Prostate gland (tissue), 2 donors: ENCODE data around the gene SIGLEC7. TPM values are rescaled to one million over a fixed set of nuclear protein-coding genes. Genes with fewer than 3 reads are reported as not detected.

ENCODE experiments used
- DNase-seq: peaks from one replicate; pipeline ENCODE4 v3.0.0-alpha.2; 2019; ENCODE audit warnings: low spot score
- H3K27ac ChIP-seq, 2 donors: fragments of 200-600 bp; sonication (generic); 2 replicates each; pipeline ENCODE4 v1.5.1; 2017 to 2019
- H3K27me3 ChIP-seq: fragments of 200-600 bp; sonication (generic); replicated peaks from 2 replicates; pipeline ENCODE4 v1.5.1; 2019; ENCODE audit not compliant: insufficient read depth
- H3K36me3 ChIP-seq, 2 donors: fragments of 200-600 bp; sonication (generic); 1 replicate in 1 of 2; 2 replicates in 1 of 2; pipeline versions ENCODE4 v1.5.1 to v1.8.1; 2017 to 2019
- H3K4me1 ChIP-seq: fragments of 200-600 bp; sonication (generic); replicated peaks from 2 replicates; pipeline ENCODE4 v1.5.1; 2019
- H3K4me3 ChIP-seq, 2 donors: fragments of 200-600 bp; sonication (generic); 2 replicates each; pipeline ENCODE4 v1.5.1; 2017 to 2019
- H3K9me3 ChIP-seq: fragments of 200-600 bp; sonication (generic); 2 replicates; pipeline ENCODE4 v1.5.1; 2017
- POLR2A ChIP-seq: fragments of 450-650 bp; IDR thresholded peaks from one replicate; pipeline ENCODE4 v1.6.1; 2016; ENCODE audit warnings: antibody characterized with exemption, mild to moderate bottlenecking
- POLR2AphosphoS5 ChIP-seq: sonication (generic); formaldehyde crosslinking; IDR thresholded peaks from one replicate; pipeline ENCODE4 v1.6.1; 2017; ENCODE audit warnings: antibody characterized with exemption
- WGBS: methylation state at CpG from one replicate; pipeline ENCODE4 v1.1.5; 2018; 5-methylcytosine and 5-hydroxymethylcytosine counted together
- intact Hi-C: fragments of 100-400 bp; cut with DNase I; formaldehyde crosslinking; loops from one replicate; pipeline ENCODE4 v1.14.2; 2022
- total RNA-seq, 2 donors: library from RNA; depleted of rRNA; stranded (reverse); fragments of >200 nt; gene quantifications; one replicate each; pipeline ENCODE4 v1.1.0, GENCODE V29; 2016
- TF ChIP-seq, protein P1 (sequence below), 4 experiments: fragments of 200-600 bp in 2 of 4; fragments of 450-650 bp in 2 of 4; sonication (generic) in 2 of 4; IDR thresholded peaks; 1 replicate in 3 of 4; 2 replicates in 1 of 4; pipeline ENCODE4 v1.5.1; 2016 to 2019; ENCODE audit warnings: antibody characterized with exemption in 4 of 4, mild to moderate bottlenecking in 2 of 4, moderate library complexity in 2 of 4

SIGLEC7 gene
- total RNA-seq, 2 donors from 2014 or later, result not detected

DNA sequence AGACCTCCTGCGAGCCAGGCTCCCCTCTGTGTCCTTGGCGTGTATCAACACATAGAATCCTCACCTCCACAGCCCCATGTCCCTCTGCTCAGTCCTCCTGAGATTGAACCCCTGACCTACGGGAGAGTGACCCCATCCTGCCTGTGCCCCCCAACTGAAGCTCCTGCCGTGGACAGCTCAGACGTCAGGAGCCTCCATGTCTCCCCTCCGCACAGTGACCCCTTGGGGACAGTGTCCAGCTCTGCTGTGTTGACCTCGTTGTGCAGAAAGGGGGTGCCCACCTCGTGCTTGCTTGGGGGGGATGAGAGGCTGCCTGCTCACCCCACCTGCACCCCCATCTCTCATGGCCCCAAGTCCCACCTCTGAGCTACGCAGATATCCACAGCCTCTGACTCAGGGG is 17.9 kb upstream of the SIGLEC7 start:
- intact Hi-C loops, result no loop called here
- Histone ChIP-seq H3K4me3 (no peak overlapping the region), H3K9me3 (no peaks in the 10 kb centered on the region), H3K36me3 (no peaks in the 10 kb centered on the region), H3K27ac (no peak overlapping the region), H3K4me1 (no peaks in the 10 kb centered on the region), H3K27me3 (peaks cover 2% of the 10 kb centered on the region)
- TF ChIP-seq POLR2AphosphoS5 (no peak), POLR2A (no peak)
- TF ChIP-seq, protein P1, sequence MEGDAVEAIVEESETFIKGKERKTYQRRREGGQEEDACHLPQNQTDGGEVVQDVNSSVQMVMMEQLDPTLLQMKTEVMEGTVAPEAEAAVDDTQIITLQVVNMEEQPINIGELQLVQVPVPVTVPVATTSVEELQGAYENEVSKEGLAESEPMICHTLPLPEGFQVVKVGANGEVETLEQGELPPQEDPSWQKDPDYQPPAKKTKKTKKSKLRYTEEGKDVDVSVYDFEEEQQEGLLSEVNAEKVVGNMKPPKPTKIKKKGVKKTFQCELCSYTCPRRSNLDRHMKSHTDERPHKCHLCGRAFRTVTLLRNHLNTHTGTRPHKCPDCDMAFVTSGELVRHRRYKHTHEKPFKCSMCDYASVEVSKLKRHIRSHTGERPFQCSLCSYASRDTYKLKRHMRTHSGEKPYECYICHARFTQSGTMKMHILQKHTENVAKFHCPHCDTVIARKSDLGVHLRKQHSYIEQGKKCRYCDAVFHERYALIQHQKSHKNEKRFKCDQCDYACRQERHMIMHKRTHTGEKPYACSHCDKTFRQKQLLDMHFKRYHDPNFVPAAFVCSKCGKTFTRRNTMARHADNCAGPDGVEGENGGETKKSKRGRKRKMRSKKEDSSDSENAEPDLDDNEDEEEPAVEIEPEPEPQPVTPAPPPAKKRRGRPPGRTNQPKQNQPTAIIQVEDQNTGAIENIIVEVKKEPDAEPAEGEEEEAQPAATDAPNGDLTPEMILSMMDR (IDR thresholded peaks at IDR 0.05), result no peak
- no peak for DNase-seq
- 84% methylated on average over 9 of the region's 9 CpGs for WGBS

DNA sequence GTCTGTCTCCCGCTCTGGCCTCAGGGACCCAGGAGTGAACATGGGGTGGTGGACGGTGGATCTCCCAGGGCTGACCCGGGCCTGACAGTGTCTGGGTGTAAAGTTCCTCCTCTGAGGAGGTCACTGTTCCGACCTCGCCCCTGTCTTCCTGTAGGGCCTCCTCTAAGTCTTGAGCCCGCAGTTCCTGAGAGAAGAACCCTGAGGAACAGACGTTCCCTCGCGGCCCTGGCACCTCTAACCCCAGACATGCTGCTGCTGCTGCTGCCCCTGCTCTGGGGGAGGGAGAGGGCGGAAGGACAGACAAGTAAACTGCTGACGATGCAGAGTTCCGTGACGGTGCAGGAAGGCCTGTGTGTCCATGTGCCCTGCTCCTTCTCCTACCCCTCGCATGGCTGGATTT is 17.4 kb upstream of the SIGLEC7 start, which contains the start of gene SIGLEC9:
TSS of gene SIGLEC9 (plus strand) at position 178 of the 400 bp plus-strand sequence. CDS start at position 247, 69 bp downstream.
- H3K9me3 ChIP-seq, result no peaks in the 10 kb centered on the region
- intact Hi-C loops, result no loop called here
- peaks cover 2% of the 10 kb centered on the region for H3K27me3 ChIP-seq
- H3K4me3 ChIP-seq, result no peak within 1 kb of the TSS
- no peaks in the 10 kb centered on the region for H3K36me3 ChIP-seq
- no peak for DNase-seq
- 64% methylated on average over 14 of the region's 14 CpGs for WGBS
- H3K4me1 ChIP-seq, result no peaks in the 10 kb centered on the region
- no peak within 1 kb of the TSS for H3K27ac ChIP-seq
- TF ChIP-seq, protein P1 (IDR thresholded peaks at IDR 0.05), result no peak
- no peak for TF ChIP-seq POLR2A
- TF ChIP-seq POLR2AphosphoS5, result no peak

DNA sequence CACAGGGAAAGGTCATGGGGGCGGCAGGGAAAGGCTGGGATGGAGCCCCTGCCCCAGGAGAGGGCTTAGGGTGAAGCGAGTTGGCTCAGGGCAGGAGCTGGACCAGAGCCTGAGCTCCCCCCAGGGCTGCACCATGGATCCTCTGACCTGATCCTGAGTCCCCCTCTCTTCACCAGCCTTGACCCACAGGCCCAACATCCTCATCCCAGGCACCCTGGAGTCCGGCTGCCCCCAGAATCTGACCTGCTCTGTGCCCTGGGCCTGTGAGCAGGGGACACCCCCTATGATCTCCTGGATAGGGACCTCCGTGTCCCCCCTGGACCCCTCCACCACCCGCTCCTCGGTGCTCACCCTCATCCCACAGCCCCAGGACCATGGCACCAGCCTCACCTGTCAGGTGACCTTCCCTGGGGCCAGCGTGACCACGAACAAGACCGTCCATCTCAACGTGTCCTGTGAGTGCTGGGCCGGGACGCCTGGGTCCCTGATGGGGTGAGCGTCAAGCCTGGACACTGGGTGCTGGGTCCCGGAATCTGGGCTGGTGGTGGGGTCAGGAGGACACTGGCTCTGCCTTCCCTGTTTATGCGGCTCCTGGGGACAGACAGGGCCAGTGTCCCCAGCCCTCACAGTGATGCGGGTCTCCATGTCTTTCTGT is 16.6 kb upstream of the SIGLEC7 start:
- Histone ChIP-seq H3K27me3 (peaks cover 2% of the 10 kb centered on the region), H3K4me3 (no peak overlapping the region), H3K9me3 (no peaks in the 10 kb centered on the region), H3K27ac (no peak overlapping the region), H3K4me1 (no peaks in the 10 kb centered on the region), H3K36me3 (no peaks in the 10 kb centered on the region)
- 89% methylated on average over 15 of the region's 16 CpGs for WGBS
- TF ChIP-seq, protein P1 (IDR thresholded peaks at IDR 0.05), result no peak
- no peak for TF ChIP-seq POLR2AphosphoS5
- TF ChIP-seq POLR2A, result no peak
- no peak for DNase-seq
- intact Hi-C loops, result no loop called here

DNA sequence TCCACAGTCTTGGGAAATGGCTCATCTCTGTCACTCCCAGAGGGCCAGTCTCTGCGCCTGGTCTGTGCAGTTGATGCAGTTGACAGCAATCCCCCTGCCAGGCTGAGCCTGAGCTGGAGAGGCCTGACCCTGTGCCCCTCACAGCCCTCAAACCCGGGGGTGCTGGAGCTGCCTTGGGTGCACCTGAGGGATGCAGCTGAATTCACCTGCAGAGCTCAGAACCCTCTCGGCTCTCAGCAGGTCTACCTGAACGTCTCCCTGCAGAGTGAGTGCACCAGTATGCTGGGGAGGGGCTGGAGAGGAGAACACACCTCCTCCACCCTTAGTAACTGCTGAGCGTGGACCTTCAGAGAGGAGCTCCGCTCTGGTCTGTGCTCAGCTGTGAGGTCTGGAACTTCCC is 15.1 kb upstream of the SIGLEC7 start:
- WGBS, result 72% methylated on average over 6 of the region's 6 CpGs
- Histone ChIP-seq H3K27ac (no peak overlapping the region), H3K4me3 (no peak overlapping the region), H3K9me3 (no peaks in the 10 kb centered on the region), H3K27me3 (peaks cover 2% of the 10 kb centered on the region), H3K36me3 (no peaks in the 10 kb centered on the region), H3K4me1 (no peaks in the 10 kb centered on the region)
- TF ChIP-seq POLR2AphosphoS5, result no peak
- no peak for TF ChIP-seq POLR2A
- TF ChIP-seq, protein P1 (IDR thresholded peaks at IDR 0.05), result no peak
- intact Hi-C loops, result no loop called here
- no peak for DNase-seq

DNA sequence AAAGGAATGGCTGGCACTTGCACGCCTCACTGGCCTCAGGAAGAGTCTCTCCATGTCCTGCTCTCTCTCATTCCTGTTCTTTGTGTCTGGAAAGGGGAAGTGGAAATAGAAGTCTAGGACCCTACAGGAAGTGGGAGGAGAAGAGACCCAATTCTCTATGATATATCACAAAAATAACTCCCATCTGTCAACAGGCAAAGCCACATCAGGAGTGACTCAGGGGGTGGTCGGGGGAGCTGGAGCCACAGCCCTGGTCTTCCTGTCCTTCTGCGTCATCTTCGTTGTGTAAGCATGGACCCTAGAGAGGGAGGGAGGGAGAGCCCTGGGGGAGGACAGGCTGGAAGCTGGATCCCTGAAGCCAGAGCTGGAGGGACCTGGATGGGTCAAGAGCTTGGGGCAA is 14.3 kb upstream of the SIGLEC7 start:
- 73% methylated on average over 4 of the region's 4 CpGs for WGBS
- no peak overlapping the region for H3K27ac ChIP-seq
- H3K36me3 ChIP-seq, result no peaks in the 10 kb centered on the region
- TF ChIP-seq, protein P1 (IDR thresholded peaks at IDR 0.05), result no peak
- TF ChIP-seq POLR2AphosphoS5 (no peak), POLR2A (no peak)
- H3K27me3 ChIP-seq, result peaks cover 2% of the 10 kb centered on the region
- DNase-seq, result no peak
- H3K4me1 ChIP-seq, result no peaks in the 10 kb centered on the region
- no peaks in the 10 kb centered on the region for H3K9me3 ChIP-seq
- intact Hi-C loops, result no loop called here
- H3K4me3 ChIP-seq, result no peak overlapping the region
